Hepatocyte (in vitro differentiated cells): ENCODE data around the gene SPAG4. TPM values are rescaled to one million over a fixed set of nuclear protein-coding genes. Genes with fewer than 3 reads are reported as not detected.
A peak's percentile ranks its signal among the peaks of the same experiment; 100 is the strongest.

Experiments used
- DNase-seq: peaks from one replicate; pipeline ENCODE4 v3.0.0-alpha.2; 2016; ENCODE audit warnings: low spot score
- H2AFZ ChIP-seq: fragments of 200-600 bp; sonication (generic); 2 replicates; pipeline ENCODE4 v1.6.0; 2016; ENCODE audit warnings: antibody characterized with exemption, mild to moderate bottlenecking
- H3K27ac ChIP-seq: fragments of 200-600 bp; sonication (generic); 2 replicates; pipeline ENCODE4 v1.5.1; 2016; ENCODE audit warnings: mild to moderate bottlenecking
- H3K27me3 ChIP-seq: fragments of 200-600 bp; sonication (generic); 2 replicates; pipeline ENCODE4 v1.6.1; 2016
- H3K36me3 ChIP-seq: fragments of 200-600 bp; sonication (generic); replicated peaks from 2 replicates; pipeline ENCODE4 v1.5.1; 2016; ENCODE audit warnings: low read depth; ENCODE audit not compliant: insufficient read depth
- H3K4me1 ChIP-seq: fragments of 200-600 bp; sonication (generic); 2 replicates; pipeline ENCODE4 v1.5.1; 2016; ENCODE audit warnings: mild to moderate bottlenecking, moderate library complexity; ENCODE audit not compliant: insufficient read depth
- H3K4me2 ChIP-seq: fragments of 200-600 bp; sonication (generic); 2 replicates; pipeline ENCODE4 v1.6.0; 2016
- H3K4me3 ChIP-seq: fragments of 200-600 bp; sonication (generic); 2 replicates; pipeline ENCODE4 v1.5.1; 2016; ENCODE audit warnings: mild to moderate bottlenecking
- H3K79me2 ChIP-seq: fragments of 200-600 bp; sonication (generic); 2 replicates; pipeline ENCODE4 v1.6.0; 2017; ENCODE audit warnings: mild to moderate bottlenecking
- H3K9me2 ChIP-seq: fragments of 200-600 bp; sonication (generic); replicated peaks from 2 replicates; pipeline ENCODE4 v1.6.0; 2017; ENCODE audit warnings: mild to moderate bottlenecking; ENCODE audit not compliant: insufficient read depth
- H3K9me3 ChIP-seq: fragments of 200-600 bp; sonication (generic); 2 replicates; pipeline ENCODE4 v1.5.1; 2016; ENCODE audit warnings: low read depth, mild to moderate bottlenecking
- H4K20me1 ChIP-seq: fragments of 200-600 bp; sonication (generic); 2 replicates; pipeline ENCODE4 v1.6.0; 2016; ENCODE audit warnings: mild to moderate bottlenecking; ENCODE audit not compliant: insufficient read depth, poor library complexity, severe bottlenecking
- EZH2 ChIP-seq: fragments of 200-600 bp; sonication (generic); IDR thresholded peaks from 2 replicates; pipeline ENCODE4 v1.6.1; 2016; ENCODE audit warnings: antibody characterized with exemption, mild to moderate bottlenecking, borderline replicate concordance
- EZH2phosphoT487 ChIP-seq: fragments of 200-600 bp; sonication (generic); IDR thresholded peaks from one replicate; pipeline ENCODE4 v1.6.1; 2018; ENCODE audit warnings: antibody characterized with exemption, mild to moderate bottlenecking, low read depth, moderate library complexity; ENCODE audit not compliant: unreplicated experiment, severe bottlenecking
- WGBS: methylation state at CpG from one replicate; pipeline ENCODE4 v1.1.6; 2016; ENCODE audit warnings: low lambda C conversion rate; ENCODE audit errors: missing lambda C conversion rate; 5-methylcytosine and 5-hydroxymethylcytosine counted together
- polyA plus RNA-seq: library from polyadenylated mRNA; unstranded; fragments of >200 nt; fragmentation: Nextera tagmentation; extraction: Ambion mirVana; gene quantifications from 2 replicates; pipeline ENCODE4 v1.2.1, GENCODE V29; 2016
- total RNA-seq: library from RNA; depleted of rRNA; stranded (reverse); fragments of >200 nt; gene quantifications from 2 replicates; pipeline ENCODE4 v1.2.3, GENCODE V29; 2014
- TF ChIP-seq, protein P1 (sequence below): fragments of 200-600 bp; sonication (generic); IDR thresholded peaks from 2 replicates; pipeline ENCODE4 v1.5.1; 2016; ENCODE audit warnings: antibody characterized with exemption, mild to moderate bottlenecking; ENCODE audit not compliant: poor library complexity

SPAG4 gene
- total and polyA plus RNA-seq, 2 experiments from 2014 or later, result 6.6 to 7.9 TPM

GRCh38 chr20:35572838-35573237 is 42.8 kb upstream of the SPAG4 start:
- Histone ChIP-seq H3K9me2 (no peaks in the 10 kb centered on the region), H3K36me3 (no peaks in the 10 kb centered on the region), H3K79me2 (no peaks in the 10 kb centered on the region), H3K9me3 (no peaks in the 10 kb centered on the region), H3K4me1 (peaks cover 3% of the 10 kb centered on the region), H4K20me1 (no peaks in the 10 kb centered on the region), H3K27me3 (no peaks in the 10 kb centered on the region), H3K4me3 (no peak overlapping the region), H2AFZ (no peak overlapping the region), H3K4me2 (no peak overlapping the region), H3K27ac (no peak overlapping the region)
- no peak for DNase-seq
- TF ChIP-seq EZH2 (no peak), EZH2phosphoT487 (no peak)
- TF ChIP-seq, protein P1, sequence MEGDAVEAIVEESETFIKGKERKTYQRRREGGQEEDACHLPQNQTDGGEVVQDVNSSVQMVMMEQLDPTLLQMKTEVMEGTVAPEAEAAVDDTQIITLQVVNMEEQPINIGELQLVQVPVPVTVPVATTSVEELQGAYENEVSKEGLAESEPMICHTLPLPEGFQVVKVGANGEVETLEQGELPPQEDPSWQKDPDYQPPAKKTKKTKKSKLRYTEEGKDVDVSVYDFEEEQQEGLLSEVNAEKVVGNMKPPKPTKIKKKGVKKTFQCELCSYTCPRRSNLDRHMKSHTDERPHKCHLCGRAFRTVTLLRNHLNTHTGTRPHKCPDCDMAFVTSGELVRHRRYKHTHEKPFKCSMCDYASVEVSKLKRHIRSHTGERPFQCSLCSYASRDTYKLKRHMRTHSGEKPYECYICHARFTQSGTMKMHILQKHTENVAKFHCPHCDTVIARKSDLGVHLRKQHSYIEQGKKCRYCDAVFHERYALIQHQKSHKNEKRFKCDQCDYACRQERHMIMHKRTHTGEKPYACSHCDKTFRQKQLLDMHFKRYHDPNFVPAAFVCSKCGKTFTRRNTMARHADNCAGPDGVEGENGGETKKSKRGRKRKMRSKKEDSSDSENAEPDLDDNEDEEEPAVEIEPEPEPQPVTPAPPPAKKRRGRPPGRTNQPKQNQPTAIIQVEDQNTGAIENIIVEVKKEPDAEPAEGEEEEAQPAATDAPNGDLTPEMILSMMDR, result no peak
- 93% methylated on average over 4 of the region's 4 CpGs for WGBS

DNA sequence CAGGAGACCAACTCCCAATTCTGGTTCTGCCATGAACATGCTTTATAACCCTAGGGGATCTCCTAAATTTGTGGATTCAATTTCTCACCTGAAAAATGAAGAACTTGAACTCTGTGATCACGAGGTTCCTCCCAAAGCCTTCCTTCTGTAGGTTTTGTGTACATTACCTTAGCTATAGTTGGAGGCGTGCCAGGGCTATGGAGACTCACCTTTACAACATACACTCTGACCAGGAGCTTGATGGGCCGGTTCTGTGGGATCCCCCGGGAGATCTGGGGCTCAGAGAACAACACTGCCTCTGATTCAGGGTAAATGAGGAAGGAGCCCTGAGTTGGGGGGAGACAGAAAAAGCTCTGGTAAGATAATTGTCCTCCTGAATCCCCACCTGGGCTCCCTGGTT is 39.7 kb upstream of the SPAG4 start:
- Histone ChIP-seq H3K27ac (peak overlapping the region; percentile 48), H3K9me3 (no peaks in the 10 kb centered on the region), H3K79me2 (no peaks in the 10 kb centered on the region), H3K36me3 (no peaks in the 10 kb centered on the region), H4K20me1 (no peaks in the 10 kb centered on the region), H3K4me2 (no peak overlapping the region), H3K9me2 (no peaks in the 10 kb centered on the region), H3K27me3 (no peaks in the 10 kb centered on the region), H3K4me1 (peaks cover 3% of the 10 kb centered on the region), H3K4me3 (no peak overlapping the region), H2AFZ (no peak overlapping the region)
- peak; percentile 66 for DNase-seq
- TF ChIP-seq, protein P1, result no peak
- no peak for TF ChIP-seq EZH2
- no peak for TF ChIP-seq EZH2phosphoT487
- 71% methylated on average over 4 of the region's 4 CpGs for WGBS

GRCh38 chr20:35576816-35577215 is 38.8 kb upstream of the SPAG4 start:
- WGBS, result 60% methylated on average over 3 of the region's 3 CpGs
- H3K9me2 ChIP-seq, result no peaks in the 10 kb centered on the region
- no peak overlapping the region for H3K27ac ChIP-seq
- H3K36me3 ChIP-seq, result no peaks in the 10 kb centered on the region
- no peaks in the 10 kb centered on the region for H3K9me3 ChIP-seq
- H3K79me2 ChIP-seq, result no peaks in the 10 kb centered on the region
- no peak overlapping the region for H3K4me3 ChIP-seq
- H2AFZ ChIP-seq, result no peak overlapping the region
- TF ChIP-seq EZH2phosphoT487, result no peak
- TF ChIP-seq, protein P1, result no peak
- no peak for TF ChIP-seq EZH2
- H3K4me1 ChIP-seq, result peaks cover 3% of the 10 kb centered on the region
- H3K4me2 ChIP-seq, result no peak overlapping the region
- no peaks in the 10 kb centered on the region for H4K20me1 ChIP-seq
- DNase-seq, result no peak
- H3K27me3 ChIP-seq, result no peaks in the 10 kb centered on the region

- no peaks in the 10 kb centered on the region for H3K36me3 ChIP-seq
- peaks cover 3% of the 10 kb centered on the region for H3K4me1 ChIP-seq
- H3K9me3 ChIP-seq, result no peaks in the 10 kb centered on the region
- H3K79me2 ChIP-seq, result no peaks in the 10 kb centered on the region
- no peaks in the 10 kb centered on the region for H3K9me2 ChIP-seq
- TF ChIP-seq EZH2 (no peak), EZH2phosphoT487 (no peak)
- TF ChIP-seq, protein P1, result no peak
- no peak overlapping the region for H3K4me3 ChIP-seq
- WGBS, result 82% methylated on average over 8 of the region's 8 CpGs
- H3K27ac ChIP-seq, result no peak overlapping the region
- H3K27me3 ChIP-seq, result no peaks in the 10 kb centered on the region
- no peak for DNase-seq
- no peak overlapping the region for H2AFZ ChIP-seq
- no peak overlapping the region for H3K4me2 ChIP-seq
- H4K20me1 ChIP-seq, result no peaks in the 10 kb centered on the region
These were observed 37.2 kb upstream of the SPAG4 start for GRCh38 chr20:35578469-35578868.
